GM19372 (cell line): Measurements from ENCODE around the gene TMEM238.
A peak's percentile ranks its signal among the peaks of the same experiment; 100 is the strongest.
"Not testable (repeated sequence)": the region's sequence is repeated elsewhere in the genome, so short reads cannot be mapped to it uniquely, and the experiment has no call there.

Experiments
- ATAC-seq: cut with Tn5 transposase; IDR thresholded peaks from one replicate; pipeline ENCODE4 v1.9.1; 2021; ENCODE audit warnings: mild to moderate bottlenecking, low read depth, moderate library complexity; ENCODE audit not compliant: unreplicated experiment

Gene TMEM238

GRCh38 chr19:55341595-55342531, 42.2 kb downstream of the TMEM238 start:
- ATAC-seq = no peak

- ATAC-seq = no peak
These were observed 42.9 kb downstream of the TMEM238 start for GRCh38 chr19:55341171-55341588.

- no peak for ATAC-seq
These were observed 43.3 kb downstream of the TMEM238 start for GRCh38 chr19:55340784-55341147.

GRCh38 chr19:55339889-55340783, 44.0 kb downstream of the TMEM238 start:
- ATAC-seq = no peak

GRCh38 chr19:55339105-55339888, 44.8 kb downstream of the TMEM238 start, which contains the start of gene KMT5C:
Gene KMT5C, plus strand, starts transcription at chr19:55339876. Its CDS starts 2,061 bp downstream, at chr19:55341937.
- peak; percentile 78 for ATAC-seq

GRCh38 chr19:55336101-55336500, 48.0 kb downstream of the TMEM238 start:
- no peak for ATAC-seq

GRCh38 chr19:55333870-55334269, 50.2 kb downstream of the TMEM238 start:
- ATAC-seq = no peak

- ATAC-seq = not testable (repeated sequence)
These were observed 54.3 kb downstream of the TMEM238 start for GRCh38 chr19:55329791-55330190.
